NCI-H69 (cell line): ENCODE results near the gene UBE4A.

Experiments
- DNase-seq: peaks from one replicate; lab custom pipeline; 2025; lab: John Stamatoyannopoulos, UW

Gene UBE4A, protein sequence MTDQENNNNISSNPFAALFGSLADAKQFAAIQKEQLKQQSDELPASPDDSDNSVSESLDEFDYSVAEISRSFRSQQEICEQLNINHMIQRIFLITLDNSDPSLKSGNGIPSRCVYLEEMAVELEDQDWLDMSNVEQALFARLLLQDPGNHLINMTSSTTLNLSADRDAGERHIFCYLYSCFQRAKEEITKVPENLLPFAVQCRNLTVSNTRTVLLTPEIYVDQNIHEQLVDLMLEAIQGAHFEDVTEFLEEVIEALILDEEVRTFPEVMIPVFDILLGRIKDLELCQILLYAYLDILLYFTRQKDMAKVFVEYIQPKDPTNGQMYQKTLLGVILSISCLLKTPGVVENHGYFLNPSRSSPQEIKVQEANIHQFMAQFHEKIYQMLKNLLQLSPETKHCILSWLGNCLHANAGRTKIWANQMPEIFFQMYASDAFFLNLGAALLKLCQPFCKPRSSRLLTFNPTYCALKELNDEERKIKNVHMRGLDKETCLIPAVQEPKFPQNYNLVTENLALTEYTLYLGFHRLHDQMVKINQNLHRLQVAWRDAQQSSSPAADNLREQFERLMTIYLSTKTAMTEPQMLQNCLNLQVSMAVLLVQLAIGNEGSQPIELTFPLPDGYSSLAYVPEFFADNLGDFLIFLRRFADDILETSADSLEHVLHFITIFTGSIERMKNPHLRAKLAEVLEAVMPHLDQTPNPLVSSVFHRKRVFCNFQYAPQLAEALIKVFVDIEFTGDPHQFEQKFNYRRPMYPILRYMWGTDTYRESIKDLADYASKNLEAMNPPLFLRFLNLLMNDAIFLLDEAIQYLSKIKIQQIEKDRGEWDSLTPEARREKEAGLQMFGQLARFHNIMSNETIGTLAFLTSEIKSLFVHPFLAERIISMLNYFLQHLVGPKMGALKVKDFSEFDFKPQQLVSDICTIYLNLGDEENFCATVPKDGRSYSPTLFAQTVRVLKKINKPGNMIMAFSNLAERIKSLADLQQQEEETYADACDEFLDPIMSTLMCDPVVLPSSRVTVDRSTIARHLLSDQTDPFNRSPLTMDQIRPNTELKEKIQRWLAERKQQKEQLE

DNA sequence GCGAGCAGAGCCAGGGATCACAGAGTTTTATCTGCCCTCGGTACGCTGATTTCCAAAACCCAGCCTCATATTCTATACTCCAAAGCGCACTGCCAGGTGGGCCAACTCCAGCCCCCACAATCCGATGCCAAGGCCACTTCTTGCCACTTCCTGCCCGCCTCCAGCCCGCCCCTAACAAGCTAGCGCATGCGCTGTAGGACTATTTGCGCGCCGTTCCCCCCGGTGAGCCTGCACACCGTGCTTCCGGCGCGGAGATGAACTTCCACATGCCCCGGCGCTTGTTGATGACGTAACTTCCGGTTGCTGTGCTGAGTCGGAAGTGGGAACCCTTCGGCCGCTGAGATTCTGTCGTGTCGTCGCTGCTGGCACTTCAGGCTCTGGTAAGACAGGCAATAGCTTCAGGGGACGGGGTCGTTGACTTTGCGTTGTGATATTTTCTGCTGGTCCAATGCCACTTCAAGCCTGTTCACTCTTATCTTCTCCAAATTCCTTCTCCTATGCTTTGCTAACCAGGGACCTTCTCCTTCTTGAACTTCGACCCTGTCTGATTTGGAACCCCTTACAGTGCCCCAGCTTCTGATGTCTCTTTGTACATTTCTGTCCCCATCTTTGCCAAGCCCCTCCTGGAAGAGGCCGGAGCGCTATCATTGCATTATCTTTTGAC lies at the start of gene UBE4A:
Gene UBE4A (plus strand): TSS at position 306 of the 664 bp plus-strand sequence. CDS start 5,481 bp downstream, outside the sequence.
- peak; percentile 99 for DNase-seq

DNA sequence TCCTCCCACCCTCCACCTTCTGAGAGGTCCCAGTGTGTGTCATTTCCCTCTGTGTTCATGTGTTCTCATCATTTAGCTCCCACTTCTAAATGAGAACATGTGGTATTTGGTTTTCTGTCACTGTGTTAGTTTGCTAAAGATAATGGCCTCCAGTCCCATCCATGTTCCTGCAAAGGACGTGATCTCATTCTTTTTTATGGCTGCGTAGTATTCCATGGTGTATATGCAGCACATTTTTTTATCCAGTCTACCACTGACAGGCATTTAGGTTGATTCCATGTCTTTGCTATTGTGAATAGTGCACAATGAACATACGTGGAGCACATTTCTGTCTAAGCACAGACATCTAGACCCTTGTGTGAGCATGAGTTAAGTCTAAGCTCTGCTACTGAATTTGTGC lies 49.1 kb upstream of the UBE4A start:
- no peak for DNase-seq

DNA sequence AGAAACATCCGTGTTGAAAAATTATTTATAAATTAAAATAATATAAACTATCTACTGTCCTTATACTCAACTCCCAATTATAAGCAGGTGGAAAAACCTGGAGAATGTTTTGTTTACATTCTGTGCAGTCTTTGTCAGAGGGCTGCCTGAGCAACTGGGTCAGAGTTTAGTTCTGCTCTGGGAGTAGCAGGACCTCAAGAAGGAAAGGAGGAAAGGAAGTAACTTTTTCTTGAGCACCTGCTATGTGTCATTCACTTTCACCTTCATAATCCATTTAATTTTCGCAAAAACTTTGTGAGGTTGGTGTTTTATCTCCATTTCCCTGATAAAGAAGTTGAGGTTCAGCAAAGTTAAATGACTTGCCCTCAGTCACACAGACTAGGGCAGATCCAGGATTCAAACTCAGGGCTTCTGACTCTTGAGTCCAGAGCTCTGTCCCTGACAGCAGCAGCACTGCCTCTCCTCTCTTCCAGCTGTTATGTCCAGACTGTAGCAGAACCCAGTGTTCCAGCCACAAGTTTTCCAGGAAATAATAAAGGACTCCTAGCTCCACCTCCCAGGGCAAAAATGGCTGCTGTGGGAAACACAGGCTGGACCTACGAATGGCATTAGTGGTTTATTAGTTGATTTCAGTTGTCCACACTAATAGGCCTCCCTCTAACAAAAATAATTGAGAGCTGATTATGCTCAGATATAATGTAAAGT lies 48.5 kb upstream of the UBE4A start:
- DNase-seq, result no peak

DNA sequence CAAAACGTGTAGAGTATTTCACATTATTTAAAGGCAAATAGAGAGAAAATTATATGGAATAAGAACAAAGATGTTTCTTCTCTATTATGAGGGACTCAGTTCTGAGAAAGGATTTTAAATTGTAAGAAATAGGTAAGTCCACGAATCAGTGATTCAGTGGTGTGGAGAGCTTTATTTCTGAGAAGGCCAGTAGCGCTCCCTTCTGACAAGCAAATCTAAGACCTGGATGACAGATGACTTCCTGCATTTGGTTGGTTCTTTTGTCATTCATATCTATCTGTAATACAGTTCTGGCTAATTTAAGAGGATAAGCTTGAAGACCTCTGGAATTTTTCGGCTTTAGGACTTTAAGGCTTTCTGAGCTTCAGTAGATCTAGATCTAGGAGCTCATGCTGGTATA lies 47.9 kb upstream of the UBE4A start:
- DNase-seq, result peak; percentile 15

DNA sequence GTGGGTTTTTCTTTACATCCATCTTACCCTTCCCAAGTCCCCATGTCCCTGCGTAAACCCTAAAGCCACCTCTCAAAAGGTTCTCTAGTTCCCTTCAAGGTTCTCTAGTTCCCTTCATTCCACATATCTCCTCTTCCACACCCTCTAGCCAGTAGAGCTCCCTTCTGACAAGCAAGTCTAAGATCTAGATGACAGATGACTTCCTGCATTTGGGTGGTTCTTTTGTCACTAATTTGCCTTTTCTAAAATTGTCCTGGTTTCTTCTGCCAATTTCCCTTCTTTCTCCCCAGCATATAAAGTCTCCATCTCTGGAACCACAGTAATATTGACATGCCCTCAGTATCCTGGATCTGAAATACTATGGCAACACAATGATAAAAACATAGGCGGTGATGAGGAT lies 47.1 kb upstream of the UBE4A start:
- DNase-seq, result no peak

DNA sequence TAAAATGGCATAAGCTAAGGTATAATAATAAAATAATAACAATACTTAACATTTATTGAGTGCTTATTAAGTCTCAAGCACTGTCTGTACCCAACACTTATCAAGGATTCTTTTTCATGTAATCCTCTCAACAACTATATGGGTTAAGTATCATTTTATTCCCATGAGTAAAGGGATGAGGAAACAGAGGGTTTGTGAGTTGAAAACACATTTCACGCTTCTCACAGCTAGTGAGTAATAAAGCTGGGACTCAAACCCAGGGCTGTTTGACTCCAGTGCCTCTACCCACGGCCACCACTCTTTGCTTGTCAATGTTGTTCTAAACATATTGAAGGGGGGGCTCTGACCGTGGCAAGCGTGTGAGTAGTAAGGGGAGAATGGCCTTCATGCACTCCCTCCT lies 46.2 kb upstream of the UBE4A start:
- DNase-seq, result no peak

DNA sequence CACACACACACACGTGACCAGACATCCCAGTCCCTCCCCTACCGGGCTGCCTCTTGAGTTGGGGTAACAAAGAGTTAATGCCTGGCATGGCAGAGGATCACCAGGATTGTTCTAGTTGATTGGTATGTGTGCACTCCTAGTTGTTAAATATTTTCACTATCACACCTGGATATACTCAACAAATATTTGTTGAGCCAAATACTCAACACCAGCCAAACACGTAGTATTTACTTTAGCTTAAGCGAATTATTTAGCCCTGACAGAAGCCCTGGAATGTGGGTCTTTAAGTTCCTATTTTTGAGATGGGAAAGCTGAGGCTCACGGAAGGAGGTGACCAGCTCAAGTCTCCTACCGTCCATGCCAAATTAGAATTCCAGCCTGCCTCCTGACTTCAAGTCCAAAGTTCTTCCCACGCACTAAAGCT lies 44.4 kb upstream of the UBE4A start:
- peak; percentile 31 for DNase-seq

DNA sequence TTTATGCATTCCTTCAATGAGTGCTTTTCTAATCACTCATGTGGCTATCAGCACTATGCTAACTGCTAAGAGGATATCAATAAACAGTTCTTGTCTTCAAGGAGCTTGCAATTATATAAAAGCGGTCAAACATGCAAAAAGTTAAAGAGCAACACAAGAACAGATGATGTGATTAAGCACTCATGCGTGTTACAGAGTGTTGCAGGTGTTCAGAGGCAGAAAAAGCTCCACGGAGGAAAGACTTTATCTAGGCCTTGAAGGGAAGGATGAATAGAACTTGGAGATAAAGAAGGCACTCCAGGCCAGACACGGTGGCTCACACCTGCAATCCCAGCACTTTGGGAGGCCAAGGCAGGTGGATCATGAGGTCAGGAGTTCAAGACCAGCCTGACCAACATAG lies 41.3 kb upstream of the UBE4A start:
- DNase-seq, result no peak

DNA sequence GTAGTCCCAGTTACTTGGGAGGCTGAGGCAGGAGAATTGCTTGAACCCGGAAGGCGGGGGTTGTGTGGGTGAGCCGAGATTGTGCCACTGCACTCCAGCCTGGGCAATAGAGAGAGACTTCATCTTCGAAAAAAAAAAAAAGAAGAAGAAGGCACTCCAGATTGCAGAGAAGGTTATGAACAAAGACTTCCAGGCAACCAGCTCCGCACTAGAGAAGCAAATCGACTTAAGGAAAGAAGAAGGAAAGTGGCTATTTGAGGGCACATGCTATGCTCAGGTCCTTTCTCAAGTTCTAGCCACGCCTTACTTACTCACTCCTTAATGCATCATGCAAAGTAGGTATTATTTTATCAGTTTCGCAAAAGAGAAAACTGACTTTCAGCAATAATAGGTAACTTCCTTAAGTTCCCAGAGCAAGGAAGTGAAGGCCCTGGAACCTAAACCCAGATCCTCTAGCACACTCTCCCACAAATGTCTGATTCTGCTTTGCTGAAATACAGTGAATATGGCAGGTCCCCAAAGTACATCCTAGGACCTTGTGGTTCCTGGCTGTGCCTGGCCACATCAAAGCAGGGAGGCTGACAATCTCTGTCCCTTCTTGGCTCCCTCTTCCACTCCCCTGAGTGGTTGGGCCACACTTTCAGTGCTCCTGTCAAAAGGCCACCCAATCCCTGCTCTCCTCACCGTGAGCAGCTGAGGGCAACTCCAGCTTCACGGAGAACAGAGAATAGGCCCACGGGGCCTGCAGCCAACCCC lies 40.6 kb upstream of the UBE4A start:
- DNase-seq, result no peak

DNA sequence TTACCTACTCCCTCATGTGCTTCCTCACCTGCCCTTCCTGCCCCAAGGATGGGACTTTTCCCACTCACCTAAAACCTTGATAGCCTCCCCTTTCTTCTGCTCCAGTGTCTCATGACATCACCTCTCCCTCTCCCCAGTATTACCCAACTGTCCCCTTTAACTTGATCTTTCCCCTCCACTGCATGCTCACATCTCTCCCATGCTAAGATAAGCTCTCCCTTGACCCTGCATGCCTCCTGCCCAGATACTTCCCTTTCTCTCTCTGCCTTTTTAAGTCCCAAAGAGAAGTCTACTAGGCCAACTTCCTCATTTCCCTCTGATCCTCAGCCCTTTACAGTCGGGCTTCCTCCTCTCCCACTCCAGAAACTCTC lies 40.1 kb upstream of the UBE4A start:
- no peak for DNase-seq

DNA sequence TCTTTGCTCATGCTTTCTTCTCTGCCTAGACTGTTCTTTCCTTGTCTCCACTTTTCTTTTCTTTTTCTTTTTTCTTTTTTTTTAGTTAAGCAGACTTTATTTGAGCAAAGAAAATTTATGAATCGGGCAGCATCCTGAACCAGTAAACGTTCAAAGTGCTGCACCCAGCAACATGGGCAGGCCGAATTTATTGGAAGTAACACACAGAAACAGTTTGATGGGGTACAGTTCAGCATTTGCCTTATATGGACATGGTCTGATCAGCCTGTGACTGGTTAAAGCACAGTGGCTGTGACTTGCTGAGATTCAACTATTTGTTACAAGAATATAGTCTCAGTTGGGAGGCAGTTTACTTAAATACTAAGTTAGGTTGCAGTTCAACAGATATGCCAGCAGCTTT lies 38.9 kb upstream of the UBE4A start:
- DNase-seq, result no peak

DNA sequence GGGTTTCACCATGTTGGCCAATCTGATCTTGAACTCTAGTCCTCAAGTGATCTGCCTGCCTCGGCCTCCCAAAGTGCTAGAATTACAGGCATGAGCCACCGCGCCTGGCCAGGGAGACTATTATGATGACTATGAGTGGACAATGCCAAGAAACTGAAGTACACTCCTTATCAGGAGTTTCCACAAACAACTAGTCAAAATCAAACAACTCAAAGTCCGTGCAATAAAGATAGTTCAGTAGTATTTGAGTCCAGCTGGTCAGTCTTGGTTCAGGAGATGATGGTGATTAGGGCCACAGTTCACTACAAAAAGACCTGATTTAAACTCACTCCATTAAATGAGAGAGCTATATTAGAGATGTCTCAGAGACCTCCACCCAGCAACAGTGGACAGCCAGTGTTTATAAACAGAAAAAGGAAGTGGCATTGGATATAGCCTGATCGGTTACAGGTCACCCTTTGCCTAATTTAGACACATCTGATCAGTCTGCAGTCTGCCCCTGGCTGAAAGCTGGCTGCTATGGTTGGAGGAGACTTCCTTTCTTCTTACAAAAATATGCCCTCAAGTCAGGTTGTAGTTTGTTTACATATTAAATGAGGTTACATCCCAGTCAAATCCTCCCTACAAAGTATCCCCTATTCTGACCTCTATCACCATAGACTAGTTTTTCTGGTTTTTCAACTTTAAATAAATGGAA lies 37.9 kb upstream of the UBE4A start:
- no peak for DNase-seq

DNA sequence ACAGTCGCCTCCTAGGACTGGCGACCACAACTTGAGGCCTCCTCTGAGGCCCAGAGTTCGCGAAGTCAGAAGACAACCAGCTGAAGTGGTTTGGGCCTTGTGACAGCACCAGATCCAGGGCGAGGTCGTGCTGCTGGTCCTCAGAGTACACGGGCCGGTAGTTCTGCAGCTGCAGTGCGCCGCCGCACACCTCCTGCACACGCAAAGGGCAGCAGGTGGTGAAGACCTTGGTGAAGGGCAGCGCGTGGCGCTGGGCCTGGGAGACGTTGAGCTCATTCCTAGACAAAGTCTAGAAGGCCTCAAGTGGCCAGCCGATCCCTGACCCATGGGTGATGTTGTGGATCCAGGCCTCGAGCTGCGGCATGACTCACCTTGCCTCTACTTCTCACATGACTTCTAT lies 36.7 kb upstream of the UBE4A start:
- DNase-seq, result no peak

DNA sequence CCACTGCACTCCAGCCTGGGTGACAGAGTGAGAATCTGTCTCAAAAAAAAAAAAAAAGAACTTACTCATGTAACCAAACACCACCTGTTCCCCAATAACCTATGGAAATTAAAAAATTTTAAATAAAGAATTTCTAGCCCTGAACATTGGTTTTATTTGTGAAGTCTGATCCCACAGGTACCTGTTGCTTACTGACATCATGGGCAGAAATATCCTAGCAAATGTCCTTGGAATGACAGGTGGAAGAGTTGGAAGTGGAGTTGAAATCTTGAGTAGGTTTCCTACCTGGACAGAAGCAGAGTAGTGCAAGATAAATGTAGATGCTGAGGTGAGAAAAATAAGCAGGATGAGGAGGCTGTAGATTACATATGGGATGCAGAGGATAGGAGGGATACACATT lies 34.1 kb upstream of the UBE4A start:
- no peak for DNase-seq

DNA sequence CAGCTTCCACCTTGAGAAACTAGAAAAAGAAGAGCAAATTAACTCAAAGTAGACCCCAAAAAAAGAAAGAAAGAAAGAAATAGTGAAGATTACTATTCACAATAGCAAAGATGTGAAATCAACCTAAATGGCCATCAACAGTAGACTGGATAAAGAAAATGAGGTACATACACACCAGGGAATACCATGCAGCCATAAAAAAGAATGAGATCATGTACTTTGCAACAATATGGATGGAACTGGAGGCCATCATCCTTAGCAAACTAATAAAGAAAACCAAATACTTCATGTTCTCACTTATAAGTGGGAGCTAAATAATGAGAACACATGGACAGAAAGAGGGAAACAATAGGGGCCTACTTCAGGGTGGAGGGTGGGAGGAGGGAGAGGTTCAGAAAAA lies 30.7 kb upstream of the UBE4A start:
- DNase-seq, result no peak

DNA sequence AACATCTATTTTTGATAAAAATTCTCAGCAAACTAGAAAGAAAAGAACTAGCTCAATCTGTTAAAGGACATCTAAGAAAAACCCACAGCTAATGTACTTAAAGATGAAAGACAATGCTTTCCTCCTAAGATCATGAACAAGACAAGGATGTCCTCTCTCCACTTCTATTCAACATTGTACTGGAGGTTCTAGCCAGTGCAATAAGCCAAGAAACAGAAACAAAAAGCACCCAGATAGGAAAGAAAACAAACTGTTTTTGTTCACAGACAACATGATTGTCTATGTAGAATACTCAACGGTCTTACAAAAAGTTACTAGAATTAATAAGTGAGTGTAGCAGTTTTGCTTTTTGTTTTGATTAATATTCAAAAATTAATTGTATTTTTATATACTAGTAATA lies 24.7 kb upstream of the UBE4A start:
- no peak for DNase-seq

DNA sequence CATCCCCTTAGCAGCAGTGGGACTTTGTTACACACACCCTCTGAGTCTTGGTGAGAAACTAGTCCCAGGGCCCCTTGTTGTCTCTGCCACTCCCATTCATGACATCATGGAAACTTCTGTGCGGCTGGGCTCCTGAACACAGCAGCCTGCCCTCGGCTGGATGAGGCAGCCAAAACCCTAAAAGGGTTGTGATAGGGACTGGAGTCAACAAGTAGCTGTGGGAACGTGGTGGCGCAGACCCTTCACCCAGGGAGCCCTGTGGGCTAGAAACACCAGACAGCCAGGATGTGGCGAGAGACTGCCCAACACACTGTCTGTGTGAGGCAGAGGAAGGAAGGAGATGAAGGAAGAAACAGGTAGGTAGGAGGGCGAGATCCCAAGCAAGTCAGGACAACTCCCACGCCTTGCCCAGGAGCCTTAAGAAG lies 20.8 kb upstream of the UBE4A start:
- DNase-seq, result no peak

DNA sequence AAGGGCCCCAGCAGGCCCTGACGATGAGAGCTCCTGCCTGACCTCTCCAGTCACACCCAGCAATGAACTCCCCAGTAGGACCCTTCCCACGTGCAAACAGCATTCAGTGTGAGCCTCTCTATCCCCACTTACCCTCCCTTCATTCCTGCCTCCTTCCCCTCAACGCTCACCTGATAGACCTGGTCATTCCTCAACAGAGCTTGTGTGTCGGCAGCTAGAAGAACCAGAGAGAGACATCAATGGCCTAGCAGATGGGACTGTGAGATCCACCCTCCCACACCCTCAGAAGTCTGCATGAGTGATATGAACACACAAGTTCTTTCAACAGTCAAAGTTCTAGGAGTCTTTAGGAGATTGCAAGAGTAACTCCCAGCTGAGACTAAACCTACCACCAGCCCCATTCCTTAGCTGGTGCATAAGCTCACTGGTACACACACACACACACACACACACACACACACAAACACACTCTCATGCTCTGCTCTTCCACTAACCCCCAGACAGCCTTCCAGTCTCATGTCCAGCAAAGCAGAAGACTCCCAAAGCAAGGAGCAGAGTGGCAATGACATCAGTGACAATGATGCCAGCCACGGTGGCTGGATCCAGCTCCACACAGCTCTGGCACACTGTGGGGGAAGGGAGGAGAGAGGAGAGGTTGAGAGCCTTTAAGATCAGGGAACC lies 20.0 kb upstream of the UBE4A start:
- no peak for DNase-seq

DNA sequence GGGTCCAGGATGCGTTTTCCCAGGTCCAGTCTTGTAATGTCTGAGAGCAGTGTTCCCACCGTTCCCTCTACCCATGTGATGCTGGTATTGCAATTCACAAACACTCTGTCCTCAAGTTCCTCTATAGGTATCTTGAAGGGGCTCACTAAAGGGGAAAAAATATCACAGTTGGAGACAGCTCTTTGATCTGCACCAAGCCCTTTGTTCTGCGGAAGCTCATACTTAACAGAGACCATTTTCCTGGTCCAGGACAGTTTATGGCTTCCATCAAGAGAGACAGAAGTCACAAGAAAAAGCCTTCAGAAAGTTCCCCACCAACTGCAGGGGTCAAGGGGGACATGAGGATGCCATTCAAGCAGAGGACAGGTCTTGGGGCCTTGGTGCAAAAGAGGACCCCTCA lies 19.0 kb upstream of the UBE4A start:
- DNase-seq, result no peak

DNA sequence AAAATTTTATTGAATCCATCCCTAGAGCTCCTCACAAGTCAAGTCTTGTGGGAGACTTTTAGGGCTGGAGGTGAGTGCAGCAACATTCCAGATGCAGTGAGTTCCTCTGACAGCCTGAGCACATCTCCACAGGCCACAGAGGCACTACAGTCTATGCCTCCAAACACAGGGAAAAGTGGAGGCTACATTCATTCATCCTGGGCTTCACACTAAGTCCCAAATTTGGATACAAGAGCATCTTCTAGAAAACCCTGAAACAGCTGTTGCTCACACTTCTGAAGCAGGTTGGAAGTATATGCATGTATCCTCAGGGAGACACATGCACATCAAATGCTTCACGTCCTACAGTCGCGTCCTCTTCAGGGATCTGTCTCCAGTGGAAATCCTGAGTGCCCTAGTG lies 18.1 kb upstream of the UBE4A start:
- DNase-seq, result no peak
